IPS-20b (cell line): ENCODE results near the gene CD80.
"Not testable (repeated sequence)": the region's sequence is repeated elsewhere in the genome, so short reads cannot be mapped to it uniquely, and the experiment has no call there.

Experiments
- H3K27ac ChIP-seq: one replicate; pipeline ENCODE4 v1.5.1; 2013; ENCODE audit warnings: low read length
- H3K27me3 ChIP-seq: 2 replicates; pipeline ENCODE4 v1.6.1; 2013; ENCODE audit warnings: mild to moderate bottlenecking, low read length, inconsistent platforms; ENCODE audit not compliant: insufficient read depth
- H3K36me3 ChIP-seq: 2 replicates; pipeline ENCODE4 v1.6.1; 2013; ENCODE audit warnings: low read depth, mild to moderate bottlenecking, inconsistent platforms, low read length, moderate library complexity; ENCODE audit not compliant: insufficient read depth
- H3K4me1 ChIP-seq: 2 replicates; pipeline ENCODE4 v1.6.1; 2013; ENCODE audit warnings: mild to moderate bottlenecking, control low read depth, inconsistent platforms, low read length, moderate library complexity; ENCODE audit not compliant: insufficient read depth
- H3K4me3 ChIP-seq: 2 replicates; pipeline ENCODE4 v1.5.1; 2013; ENCODE audit warnings: mild to moderate bottlenecking, low read length, inconsistent platforms
- H3K9ac ChIP-seq: 2 replicates; pipeline ENCODE4 v1.6.1; 2013; ENCODE audit warnings: low read depth, mild to moderate bottlenecking, inconsistent platforms, low read length, moderate library complexity
- H3K9me3 ChIP-seq: 2 replicates; pipeline ENCODE4 v1.6.1; 2013; ENCODE audit warnings: mild to moderate bottlenecking, low read depth, low read length, inconsistent platforms; ENCODE audit not compliant: insufficient read depth

CD80 gene

GRCh38 chr3:119594929-119595328 is 35.5 kb upstream of the CD80 start:
- not testable (repeated sequence) for H3K27me3 ChIP-seq, H3K36me3 ChIP-seq, H3K9ac ChIP-seq, H3K4me1 ChIP-seq, H3K9me3 ChIP-seq, H3K4me3 ChIP-seq, H3K27ac ChIP-seq

- Histone ChIP-seq H3K4me1 (peaks cover 7% of the 10 kb centered on the region; the same call in 1 of the 2 replicates), H3K9ac (no peak overlapping the region), H3K9me3 (peaks cover 8% of the 10 kb centered on the region), H3K27me3 (no peaks in the 10 kb centered on the region), H3K4me3 (no peak overlapping the region), H3K36me3 (no peaks in the 10 kb centered on the region), H3K27ac (no peak overlapping the region)
These were observed 34.7 kb upstream of the CD80 start for GRCh38 chr3:119594066-119594465.

GRCh38 chr3:119592861-119593260 is 33.4 kb upstream of the CD80 start:
- H3K9me3 ChIP-seq, result peaks cover 8% of the 10 kb centered on the region
- peaks cover 9% of the 10 kb centered on the region; the same call in 1 of the 2 replicates for H3K4me1 ChIP-seq
- H3K4me3 ChIP-seq, result no peak overlapping the region
- H3K9ac ChIP-seq, result no peak overlapping the region
- H3K36me3 ChIP-seq, result no peaks in the 10 kb centered on the region
- no peak overlapping the region for H3K27ac ChIP-seq
- H3K27me3 ChIP-seq, result no peaks in the 10 kb centered on the region

- H3K36me3 ChIP-seq, result no peaks in the 10 kb centered on the region
- H3K27me3 ChIP-seq, result no peaks in the 10 kb centered on the region
- no peak overlapping the region for H3K27ac ChIP-seq
- H3K4me1 ChIP-seq, result peaks cover 9% of the 10 kb centered on the region; the same call in 1 of the 2 replicates
- H3K9me3 ChIP-seq, result peaks cover 8% of the 10 kb centered on the region
- H3K4me3 ChIP-seq, result no peak overlapping the region
- H3K9ac ChIP-seq, result no peak overlapping the region
These were observed 31.3 kb upstream of the CD80 start for GRCh38 chr3:119590706-119591105.

- Histone ChIP-seq H3K9me3 (peaks cover 8% of the 10 kb centered on the region), H3K4me3 (no peak overlapping the region), H3K36me3 (no peaks in the 10 kb centered on the region), H3K27me3 (no peaks in the 10 kb centered on the region), H3K9ac (no peak overlapping the region), H3K27ac (no peak overlapping the region), H3K4me1 (peaks cover 9% of the 10 kb centered on the region; the same call in 1 of the 2 replicates)
These were observed 29.8 kb upstream of the CD80 start for GRCh38 chr3:119589102-119589773.

- H3K9ac ChIP-seq, result no peak overlapping the region
- H3K9me3 ChIP-seq, result peaks cover 8% of the 10 kb centered on the region
- no peaks in the 10 kb centered on the region for H3K27me3 ChIP-seq
- H3K27ac ChIP-seq, result no peak overlapping the region
- peaks cover 9% of the 10 kb centered on the region; the same call in 1 of the 2 replicates for H3K4me1 ChIP-seq
- no peak overlapping the region for H3K4me3 ChIP-seq
- H3K36me3 ChIP-seq, result no peaks in the 10 kb centered on the region
These were observed 28.7 kb upstream of the CD80 start for GRCh38 chr3:119588112-119588511.

- Histone ChIP-seq H3K4me1 (peaks cover 9% of the 10 kb centered on the region; the same call in 1 of the 2 replicates), H3K27ac (no peak overlapping the region), H3K27me3 (no peaks in the 10 kb centered on the region), H3K36me3 (no peaks in the 10 kb centered on the region), H3K9ac (no peak overlapping the region), H3K4me3 (no peak overlapping the region), H3K9me3 (peaks cover 8% of the 10 kb centered on the region)
These were observed 27.3 kb upstream of the CD80 start for GRCh38 chr3:119586733-119587172.

GRCh38 chr3:119585856-119586570 is 26.6 kb upstream of the CD80 start:
- Histone ChIP-seq H3K4me3 (no peak overlapping the region), H3K27me3 (no peaks in the 10 kb centered on the region), H3K9ac (no peak overlapping the region), H3K36me3 (no peaks in the 10 kb centered on the region), H3K9me3 (peaks cover 8% of the 10 kb centered on the region), H3K4me1 (peaks cover 9% of the 10 kb centered on the region; the same call in 1 of the 2 replicates), H3K27ac (no peak overlapping the region)

- Histone ChIP-seq H3K4me1 (peaks cover 12% of the 10 kb centered on the region; the same call in 1 of the 2 replicates), H3K36me3 (no peaks in the 10 kb centered on the region), H3K27me3 (peaks cover 6% of the 10 kb centered on the region), H3K4me3 (no peak overlapping the region), H3K9ac (no peak overlapping the region), H3K9me3 (peaks cover under 1% of the 10 kb centered on the region; the same call in 1 of the 2 replicates), H3K27ac (no peak overlapping the region)
These were observed 25.8 kb upstream of the CD80 start for GRCh38 chr3:119585208-119585607.

GRCh38 chr3:119582178-119582577 is 22.8 kb upstream of the CD80 start:
- Histone ChIP-seq H3K4me3 (no peak overlapping the region), H3K9ac (no peak overlapping the region), H3K36me3 (no peaks in the 10 kb centered on the region), H3K4me1 (peaks cover 5% of the 10 kb centered on the region; the same call in 1 of the 2 replicates), H3K27me3 (peaks cover 33% of the 10 kb centered on the region), H3K9me3 (no peaks in the 10 kb centered on the region), H3K27ac (no peak overlapping the region)

GRCh38 chr3:119580067-119580760 is 20.8 kb upstream of the CD80 start:
- H3K4me3 ChIP-seq, result peak overlapping the region; percentile 82
- H3K9ac ChIP-seq, result peak overlapping the region; percentile 83; the same call in 1 of the 2 replicates
- peaks cover 33% of the 10 kb centered on the region for H3K27me3 ChIP-seq
- no peak overlapping the region for H3K27ac ChIP-seq
- no peaks in the 10 kb centered on the region for H3K9me3 ChIP-seq
- peaks cover 5% of the 10 kb centered on the region; the same call in 1 of the 2 replicates for H3K4me1 ChIP-seq
- no peaks in the 10 kb centered on the region for H3K36me3 ChIP-seq
